WTC11 (cell line): Measurements from ENCODE around the gene FAM3C. TPM values are rescaled to one million over a fixed set of nuclear protein-coding genes. Genes with fewer than 3 reads are reported as not detected.

Experiments
- ATAC-seq: fragments of 200-7000 bp; cut with Tn5 transposase; 2 replicates; pipeline ENCODE4 v1.10.0; 2021; ENCODE audit warnings: mild to moderate bottlenecking, moderate library complexity
- CTCF ChIA-PET: fragments of 300-600 bp; sonication (Branson Sonifier 250); formaldehyde crosslinking; loops from one replicate; lab custom pipeline; 2021; ENCODE audit warnings: antibody characterized with exemption; lab: Charles Lee
- POLR2A ChIA-PET: fragments of 350-600 bp; sonication (Branson Sonifier 250); formaldehyde crosslinking; loops from one replicate; lab custom pipeline; 2021; ENCODE audit warnings: antibody characterized with exemption; lab: Charles Lee
- DNase-seq: peaks from one replicate; pipeline ENCODE4 v3.0.0; 2021; ENCODE audit warnings: low spot score
- H3K27ac Mint-ChIP-seq: 2 replicates; pipeline ENCODE4 v1.8.0; 2021; ENCODE audit warnings: mixed read lengths
- H3K27me3 Mint-ChIP-seq: 2 replicates; pipeline ENCODE4 v1.8.0; 2021; ENCODE audit warnings: low read depth, mild to moderate bottlenecking, moderate library complexity, mixed read lengths
- H3K36me3 Mint-ChIP-seq: 2 replicates; pipeline ENCODE4 v1.8.0; 2021; ENCODE audit warnings: mixed read lengths
- H3K4me1 Mint-ChIP-seq: 2 replicates; pipeline ENCODE4 v1.8.0; 2022; ENCODE audit warnings: mixed read lengths
- H3K4me3 Mint-ChIP-seq: 2 replicates; pipeline ENCODE4 v1.8.0; 2021; ENCODE audit warnings: mild to moderate bottlenecking, moderate library complexity, mixed read lengths
- H3K9me3 Mint-ChIP-seq: 2 replicates; pipeline ENCODE4 v1.8.0; 2021; ENCODE audit warnings: mixed read lengths
- KAT7 ChIP-seq: sonication (generic); formaldehyde crosslinking; IDR thresholded peaks from 2 replicates; pipeline ENCODE4 v1.8.1; 2023; ENCODE audit warnings: missing genetic modification reagents, mild to moderate bottlenecking, borderline replicate concordance
- NFATC4 ChIP-seq: fragments of 250-450 bp; sonication (Bioruptor Pico); IDR thresholded peaks from 2 replicates; pipeline ENCODE4 v1.9.0; 2021; ENCODE audit warnings: mild to moderate bottlenecking
- NFE2L1 ChIP-seq: sonication (generic); formaldehyde crosslinking; IDR thresholded peaks from 2 replicates; pipeline ENCODE4 v1.8.1; 2023; ENCODE audit warnings: missing genetic modification reagents
- NFYB ChIP-seq: sonication (generic); formaldehyde crosslinking; conservative IDR thresholded peaks from 2 replicates; pipeline ENCODE4 v1.8.0; 2022; ENCODE audit warnings: low read depth, missing genetic modification reagents
- NR2C2 ChIP-seq: sonication (generic); formaldehyde crosslinking; IDR thresholded peaks from 2 replicates; pipeline ENCODE4 v1.8.0; 2022; ENCODE audit warnings: mild to moderate bottlenecking, missing genetic modification reagents
- RELA ChIP-seq: sonication (generic); formaldehyde crosslinking; IDR thresholded peaks from 2 replicates; pipeline ENCODE4 v1.8.1; 2022; ENCODE audit warnings: missing genetic modification reagents, mild to moderate bottlenecking, borderline replicate concordance
- TCF7 ChIP-seq: sonication (generic); formaldehyde crosslinking; IDR thresholded peaks from 2 replicates; pipeline ENCODE4 v1.8.0; 2022; ENCODE audit warnings: mild to moderate bottlenecking, low read depth, missing genetic modification reagents, moderate library complexity
- TEAD1 ChIP-seq: sonication (generic); formaldehyde crosslinking; IDR thresholded peaks from 2 replicates; pipeline ENCODE4 v1.8.0; 2022; ENCODE audit warnings: mild to moderate bottlenecking, missing genetic modification reagents
- TP53 ChIP-seq: sonication (generic); formaldehyde crosslinking; IDR thresholded peaks from 2 replicates; pipeline ENCODE4 v1.8.1; 2023; ENCODE audit warnings: mild to moderate bottlenecking, missing genetic modification reagents
- ZBTB21 ChIP-seq: sonication (generic); formaldehyde crosslinking; IDR thresholded peaks from 2 replicates; pipeline ENCODE4 v1.8.1; 2023; ENCODE audit warnings: mild to moderate bottlenecking, missing genetic modification reagents, borderline replicate concordance
- ZNF232 ChIP-seq: sonication (generic); formaldehyde crosslinking; IDR thresholded peaks from 2 replicates; pipeline ENCODE4 v1.8.0; 2022; ENCODE audit warnings: mild to moderate bottlenecking, missing genetic modification reagents
- ZNF317 ChIP-seq: sonication (generic); formaldehyde crosslinking; IDR thresholded peaks from 2 replicates; pipeline ENCODE4 v1.8.1; 2023; ENCODE audit warnings: low read depth, mild to moderate bottlenecking, moderate library complexity, missing genetic modification reagents, borderline replicate concordance
- total RNA-seq: library from RNA; stranded (reverse); gene quantifications from 3 replicates; pipeline ENCODE4 v1.2.3, GENCODE V29; 2021
- TF ChIP-seq, protein P1 (sequence below): sonication (generic); formaldehyde crosslinking; IDR thresholded peaks from 2 replicates; pipeline ENCODE4 v1.8.0; 2023; ENCODE audit warnings: missing genetic modification reagents, mild to moderate bottlenecking, borderline replicate concordance
- TF ChIP-seq, protein P2 (sequence below): sonication (generic); formaldehyde crosslinking; conservative IDR thresholded peaks from 2 replicates; pipeline ENCODE4 v1.8.1; 2022; ENCODE audit warnings: mild to moderate bottlenecking, missing genetic modification reagents
- TF ChIP-seq, protein P3 (sequence below): fragments of 250-450 bp; sonication (Bioruptor Pico); IDR thresholded peaks from 2 replicates; pipeline ENCODE4 v1.9.0; 2021; ENCODE audit warnings: mild to moderate bottlenecking
- TF ChIP-seq, protein P4 (sequence below): sonication (generic); formaldehyde crosslinking; IDR thresholded peaks from 2 replicates; pipeline ENCODE4 v1.8.1; 2023; ENCODE audit warnings: mild to moderate bottlenecking, missing genetic modification reagents, moderate library complexity
- TF ChIP-seq, protein P5 (sequence below): sonication (generic); formaldehyde crosslinking; IDR thresholded peaks from 2 replicates; pipeline ENCODE4 v1.8.0; 2022; ENCODE audit warnings: mild to moderate bottlenecking, missing genetic modification reagents
- TF ChIP-seq, protein P6 (sequence below): sonication (generic); formaldehyde crosslinking; IDR thresholded peaks from 2 replicates; pipeline ENCODE4 v1.8.1; 2023; ENCODE audit warnings: mild to moderate bottlenecking, missing genetic modification reagents
- TF ChIP-seq, protein P7 (sequence below): fragments of 250-450 bp; sonication (Bioruptor Pico); IDR thresholded peaks from 2 replicates; pipeline ENCODE4 v1.9.0; 2021; ENCODE audit warnings: mild to moderate bottlenecking
- TF ChIP-seq, protein P8 (sequence below): sonication (generic); formaldehyde crosslinking; IDR thresholded peaks from 2 replicates; pipeline ENCODE4 v1.8.0; 2023; ENCODE audit warnings: missing genetic modification reagents

The FAM3C gene
- total RNA-seq, 1 experiment from 2014 or later: 65.7 TPM

DNA sequence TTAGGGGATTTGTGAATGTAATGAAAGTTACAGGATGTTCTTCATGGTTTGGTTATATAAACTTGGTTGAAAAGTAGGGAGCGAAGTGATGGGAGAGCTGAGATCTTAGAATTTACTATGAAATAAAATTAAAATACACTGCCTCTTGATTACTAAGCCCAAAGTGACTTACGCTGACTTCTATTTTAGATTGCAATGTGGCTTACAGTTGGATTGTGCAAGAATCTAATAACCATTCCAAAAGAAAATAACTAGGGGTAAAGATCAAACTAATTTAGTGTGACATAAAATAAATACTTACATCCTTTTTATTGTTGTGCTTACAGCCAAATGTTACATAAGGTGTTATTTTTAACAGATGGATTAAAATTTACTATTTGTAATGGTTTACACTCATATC is 52.0 kb downstream of the FAM3C start:
- Mint-ChIP-seq H3K27ac (no peak overlapping the region), H3K4me1 (no peaks in the 10 kb centered on the region), H3K36me3 (peaks cover 11% of the 10 kb centered on the region; the same call in 1 of the 2 replicates), H3K9me3 (no peaks in the 10 kb centered on the region), H3K27me3 (no peaks in the 10 kb centered on the region), H3K4me3 (no peak overlapping the region)
- CTCF ChIA-PET: no interaction called here
- TF ChIP-seq TP53 (CRISPR knock-in tag) (no peak), TEAD1 (no peak), NFYB (CRISPR knock-in tag) (no peak), NFATC4 (CRISPR knock-in tag) (no peak), NR2C2 (CRISPR knock-in tag) (no peak), ZNF232 (no peak), ZNF317 (CRISPR knock-in tag) (no peak)
- TF ChIP-seq, protein P1, sequence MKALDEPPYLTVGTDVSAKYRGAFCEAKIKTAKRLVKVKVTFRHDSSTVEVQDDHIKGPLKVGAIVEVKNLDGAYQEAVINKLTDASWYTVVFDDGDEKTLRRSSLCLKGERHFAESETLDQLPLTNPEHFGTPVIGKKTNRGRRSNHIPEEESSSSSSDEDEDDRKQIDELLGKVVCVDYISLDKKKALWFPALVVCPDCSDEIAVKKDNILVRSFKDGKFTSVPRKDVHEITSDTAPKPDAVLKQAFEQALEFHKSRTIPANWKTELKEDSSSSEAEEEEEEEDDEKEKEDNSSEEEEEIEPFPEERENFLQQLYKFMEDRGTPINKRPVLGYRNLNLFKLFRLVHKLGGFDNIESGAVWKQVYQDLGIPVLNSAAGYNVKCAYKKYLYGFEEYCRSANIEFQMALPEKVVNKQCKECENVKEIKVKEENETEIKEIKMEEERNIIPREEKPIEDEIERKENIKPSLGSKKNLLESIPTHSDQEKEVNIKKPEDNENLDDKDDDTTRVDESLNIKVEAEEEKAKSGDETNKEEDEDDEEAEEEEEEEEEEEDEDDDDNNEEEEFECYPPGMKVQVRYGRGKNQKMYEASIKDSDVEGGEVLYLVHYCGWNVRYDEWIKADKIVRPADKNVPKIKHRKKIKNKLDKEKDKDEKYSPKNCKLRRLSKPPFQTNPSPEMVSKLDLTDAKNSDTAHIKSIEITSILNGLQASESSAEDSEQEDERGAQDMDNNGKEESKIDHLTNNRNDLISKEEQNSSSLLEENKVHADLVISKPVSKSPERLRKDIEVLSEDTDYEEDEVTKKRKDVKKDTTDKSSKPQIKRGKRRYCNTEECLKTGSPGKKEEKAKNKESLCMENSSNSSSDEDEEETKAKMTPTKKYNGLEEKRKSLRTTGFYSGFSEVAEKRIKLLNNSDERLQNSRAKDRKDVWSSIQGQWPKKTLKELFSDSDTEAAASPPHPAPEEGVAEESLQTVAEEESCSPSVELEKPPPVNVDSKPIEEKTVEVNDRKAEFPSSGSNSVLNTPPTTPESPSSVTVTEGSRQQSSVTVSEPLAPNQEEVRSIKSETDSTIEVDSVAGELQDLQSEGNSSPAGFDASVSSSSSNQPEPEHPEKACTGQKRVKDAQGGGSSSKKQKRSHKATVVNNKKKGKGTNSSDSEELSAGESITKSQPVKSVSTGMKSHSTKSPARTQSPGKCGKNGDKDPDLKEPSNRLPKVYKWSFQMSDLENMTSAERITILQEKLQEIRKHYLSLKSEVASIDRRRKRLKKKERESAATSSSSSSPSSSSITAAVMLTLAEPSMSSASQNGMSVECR: no peak
- TF ChIP-seq, protein P2, sequence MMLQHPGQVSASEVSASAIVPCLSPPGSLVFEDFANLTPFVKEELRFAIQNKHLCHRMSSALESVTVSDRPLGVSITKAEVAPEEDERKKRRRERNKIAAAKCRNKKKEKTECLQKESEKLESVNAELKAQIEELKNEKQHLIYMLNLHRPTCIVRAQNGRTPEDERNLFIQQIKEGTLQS (CRISPR knock-in tag): no peak
- TF ChIP-seq, protein P3, sequence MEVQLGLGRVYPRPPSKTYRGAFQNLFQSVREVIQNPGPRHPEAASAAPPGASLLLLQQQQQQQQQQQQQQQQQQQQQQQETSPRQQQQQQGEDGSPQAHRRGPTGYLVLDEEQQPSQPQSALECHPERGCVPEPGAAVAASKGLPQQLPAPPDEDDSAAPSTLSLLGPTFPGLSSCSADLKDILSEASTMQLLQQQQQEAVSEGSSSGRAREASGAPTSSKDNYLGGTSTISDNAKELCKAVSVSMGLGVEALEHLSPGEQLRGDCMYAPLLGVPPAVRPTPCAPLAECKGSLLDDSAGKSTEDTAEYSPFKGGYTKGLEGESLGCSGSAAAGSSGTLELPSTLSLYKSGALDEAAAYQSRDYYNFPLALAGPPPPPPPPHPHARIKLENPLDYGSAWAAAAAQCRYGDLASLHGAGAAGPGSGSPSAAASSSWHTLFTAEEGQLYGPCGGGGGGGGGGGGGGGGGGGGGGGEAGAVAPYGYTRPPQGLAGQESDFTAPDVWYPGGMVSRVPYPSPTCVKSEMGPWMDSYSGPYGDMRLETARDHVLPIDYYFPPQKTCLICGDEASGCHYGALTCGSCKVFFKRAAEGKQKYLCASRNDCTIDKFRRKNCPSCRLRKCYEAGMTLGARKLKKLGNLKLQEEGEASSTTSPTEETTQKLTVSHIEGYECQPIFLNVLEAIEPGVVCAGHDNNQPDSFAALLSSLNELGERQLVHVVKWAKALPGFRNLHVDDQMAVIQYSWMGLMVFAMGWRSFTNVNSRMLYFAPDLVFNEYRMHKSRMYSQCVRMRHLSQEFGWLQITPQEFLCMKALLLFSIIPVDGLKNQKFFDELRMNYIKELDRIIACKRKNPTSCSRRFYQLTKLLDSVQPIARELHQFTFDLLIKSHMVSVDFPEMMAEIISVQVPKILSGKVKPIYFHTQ (CRISPR knock-in tag): no peak
- POLR2A ChIA-PET: no interaction called here
- DNase-seq (no peak), ATAC-seq (no peak)

DNA sequence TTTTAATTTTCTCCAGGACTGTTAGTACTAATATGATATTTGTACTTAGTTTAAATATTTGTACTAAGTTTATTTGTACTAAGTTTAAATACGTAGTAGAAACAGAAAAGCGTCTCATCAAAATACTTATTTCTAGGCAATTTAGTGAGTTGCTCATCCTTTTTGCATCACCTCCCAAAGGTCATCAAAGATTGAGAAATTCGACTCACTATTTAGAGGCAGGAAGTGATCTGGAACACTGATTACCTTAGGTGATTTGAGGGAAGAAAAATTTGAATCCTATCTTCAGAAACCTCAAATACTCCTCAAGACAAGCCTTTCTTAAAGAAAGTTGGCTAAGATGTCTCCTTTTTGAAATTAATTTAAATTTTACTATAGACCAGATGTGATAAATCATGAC is 52.8 kb downstream of the FAM3C start:
- ATAC-seq (no peak), DNase-seq (no peak)
- no peaks in the 10 kb centered on the region for H3K9me3 Mint-ChIP-seq
- no peaks in the 10 kb centered on the region for H3K27me3 Mint-ChIP-seq
- H3K4me3 Mint-ChIP-seq: no peak overlapping the region
- peaks cover 11% of the 10 kb centered on the region; the same call in 1 of the 2 replicates for H3K36me3 Mint-ChIP-seq
- POLR2A ChIA-PET: no interaction called here
- no peaks in the 10 kb centered on the region for H3K4me1 Mint-ChIP-seq
- TF ChIP-seq NFE2L1 (CRISPR knock-in tag): no peak
- TF ChIP-seq, all 79 proteins: peak for 0
- H3K27ac Mint-ChIP-seq: no peak overlapping the region
- CTCF ChIA-PET: no interaction called here

DNA sequence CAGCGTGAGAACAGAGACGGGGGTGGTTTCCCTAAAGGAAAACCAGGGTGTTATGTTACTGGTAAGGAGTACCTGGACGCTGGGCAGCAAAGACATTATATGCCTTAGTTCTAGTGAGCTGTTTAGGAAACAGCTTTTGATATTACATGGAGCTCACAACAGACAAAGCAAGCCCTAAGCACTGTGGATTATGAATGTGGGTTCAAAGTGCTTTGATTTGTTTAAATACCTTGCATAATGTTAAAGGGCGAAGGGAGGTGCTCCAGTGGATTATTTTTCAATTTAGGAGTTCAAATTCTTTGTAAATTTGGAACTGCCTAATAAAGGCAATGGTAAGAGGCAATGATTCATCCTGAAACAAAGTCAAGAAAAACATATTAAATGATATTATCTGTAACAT is 53.5 kb downstream of the FAM3C start:
- no peak for ATAC-seq
- TF ChIP-seq, protein P4, sequence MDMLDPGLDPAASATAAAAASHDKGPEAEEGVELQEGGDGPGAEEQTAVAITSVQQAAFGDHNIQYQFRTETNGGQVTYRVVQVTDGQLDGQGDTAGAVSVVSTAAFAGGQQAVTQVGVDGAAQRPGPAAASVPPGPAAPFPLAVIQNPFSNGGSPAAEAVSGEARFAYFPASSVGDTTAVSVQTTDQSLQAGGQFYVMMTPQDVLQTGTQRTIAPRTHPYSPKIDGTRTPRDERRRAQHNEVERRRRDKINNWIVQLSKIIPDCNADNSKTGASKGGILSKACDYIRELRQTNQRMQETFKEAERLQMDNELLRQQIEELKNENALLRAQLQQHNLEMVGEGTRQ (CRISPR knock-in tag): no peak
- TF ChIP-seq RELA (no peak), KAT7 (no peak), TCF7 (CRISPR knock-in tag) (no peak), ZNF317 (CRISPR knock-in tag) (no peak), TEAD1 (no peak), ZBTB21 (CRISPR knock-in tag) (no peak)
- TF ChIP-seq, protein P5, sequence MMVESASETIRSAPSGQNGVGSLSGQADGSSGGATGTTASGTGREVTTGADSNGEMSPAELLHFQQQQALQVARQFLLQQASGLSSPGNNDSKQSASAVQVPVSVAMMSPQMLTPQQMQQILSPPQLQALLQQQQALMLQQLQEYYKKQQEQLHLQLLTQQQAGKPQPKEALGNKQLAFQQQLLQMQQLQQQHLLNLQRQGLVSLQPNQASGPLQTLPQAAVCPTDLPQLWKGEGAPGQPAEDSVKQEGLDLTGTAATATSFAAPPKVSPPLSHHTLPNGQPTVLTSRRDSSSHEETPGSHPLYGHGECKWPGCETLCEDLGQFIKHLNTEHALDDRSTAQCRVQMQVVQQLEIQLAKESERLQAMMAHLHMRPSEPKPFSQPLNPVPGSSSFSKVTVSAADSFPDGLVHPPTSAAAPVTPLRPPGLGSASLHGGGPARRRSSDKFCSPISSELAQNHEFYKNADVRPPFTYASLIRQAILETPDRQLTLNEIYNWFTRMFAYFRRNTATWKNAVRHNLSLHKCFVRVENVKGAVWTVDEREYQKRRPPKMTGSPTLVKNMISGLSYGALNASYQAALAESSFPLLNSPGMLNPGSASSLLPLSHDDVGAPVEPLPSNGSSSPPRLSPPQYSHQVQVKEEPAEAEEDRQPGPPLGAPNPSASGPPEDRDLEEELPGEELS: no peak
- TF ChIP-seq, protein P6, sequence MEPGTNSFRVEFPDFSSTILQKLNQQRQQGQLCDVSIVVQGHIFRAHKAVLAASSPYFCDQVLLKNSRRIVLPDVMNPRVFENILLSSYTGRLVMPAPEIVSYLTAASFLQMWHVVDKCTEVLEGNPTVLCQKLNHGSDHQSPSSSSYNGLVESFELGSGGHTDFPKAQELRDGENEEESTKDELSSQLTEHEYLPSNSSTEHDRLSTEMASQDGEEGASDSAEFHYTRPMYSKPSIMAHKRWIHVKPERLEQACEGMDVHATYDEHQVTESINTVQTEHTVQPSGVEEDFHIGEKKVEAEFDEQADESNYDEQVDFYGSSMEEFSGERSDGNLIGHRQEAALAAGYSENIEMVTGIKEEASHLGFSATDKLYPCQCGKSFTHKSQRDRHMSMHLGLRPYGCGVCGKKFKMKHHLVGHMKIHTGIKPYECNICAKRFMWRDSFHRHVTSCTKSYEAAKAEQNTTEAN (CRISPR knock-in tag): no peak
- TF ChIP-seq, protein P7, sequence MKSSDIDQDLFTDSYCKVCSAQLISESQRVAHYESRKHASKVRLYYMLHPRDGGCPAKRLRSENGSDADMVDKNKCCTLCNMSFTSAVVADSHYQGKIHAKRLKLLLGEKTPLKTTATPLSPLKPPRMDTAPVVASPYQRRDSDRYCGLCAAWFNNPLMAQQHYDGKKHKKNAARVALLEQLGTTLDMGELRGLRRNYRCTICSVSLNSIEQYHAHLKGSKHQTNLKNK (CRISPR knock-in tag): no peak
- TF ChIP-seq, protein P8, sequence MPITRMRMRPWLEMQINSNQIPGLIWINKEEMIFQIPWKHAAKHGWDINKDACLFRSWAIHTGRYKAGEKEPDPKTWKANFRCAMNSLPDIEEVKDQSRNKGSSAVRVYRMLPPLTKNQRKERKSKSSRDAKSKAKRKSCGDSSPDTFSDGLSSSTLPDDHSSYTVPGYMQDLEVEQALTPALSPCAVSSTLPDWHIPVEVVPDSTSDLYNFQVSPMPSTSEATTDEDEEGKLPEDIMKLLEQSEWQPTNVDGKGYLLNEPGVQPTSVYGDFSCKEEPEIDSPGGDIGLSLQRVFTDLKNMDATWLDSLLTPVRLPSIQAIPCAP: no peak

More for the DNA sequence above, 53.5 kb downstream of the FAM3C start:
- no peak for DNase-seq
- ChIA-PET POLR2A (no interaction called here), CTCF (no interaction called here)
- Mint-ChIP-seq H3K27ac (no peak overlapping the region), H3K4me1 (no peaks in the 10 kb centered on the region), H3K9me3 (no peaks in the 10 kb centered on the region), H3K36me3 (peaks cover 11% of the 10 kb centered on the region; the same call in 1 of the 2 replicates), H3K27me3 (no peaks in the 10 kb centered on the region), H3K4me3 (no peak overlapping the region)
